Vagina (tissue), 2 donors: ENCODE measurements around the gene AGMAT.

Experiments used
- POLR2AphosphoS5 ChIP-seq, 2 donors: sonication (generic); formaldehyde crosslinking; IDR thresholded peaks; one replicate each; pipeline ENCODE4 v1.9.0; 2017; ENCODE audit warnings: antibody characterized with exemption in 2 of 2, mild to moderate bottlenecking in 2 of 2, low read depth in 1 of 2; ENCODE audit not compliant: insufficient read depth in 1 of 2
- TF ChIP-seq, protein P1 (sequence below), 3 experiments: fragments of 450-650 bp in 2 of 3; fragments of 200-600 bp in 1 of 3; sonication (generic) in 1 of 3; IDR thresholded peaks; one replicate each; pipeline ENCODE4 v1.5.1; 2017 to 2019; ENCODE audit warnings: antibody characterized with exemption in 3 of 3, mild to moderate bottlenecking in 2 of 3, moderate library complexity in 2 of 3

DNA sequence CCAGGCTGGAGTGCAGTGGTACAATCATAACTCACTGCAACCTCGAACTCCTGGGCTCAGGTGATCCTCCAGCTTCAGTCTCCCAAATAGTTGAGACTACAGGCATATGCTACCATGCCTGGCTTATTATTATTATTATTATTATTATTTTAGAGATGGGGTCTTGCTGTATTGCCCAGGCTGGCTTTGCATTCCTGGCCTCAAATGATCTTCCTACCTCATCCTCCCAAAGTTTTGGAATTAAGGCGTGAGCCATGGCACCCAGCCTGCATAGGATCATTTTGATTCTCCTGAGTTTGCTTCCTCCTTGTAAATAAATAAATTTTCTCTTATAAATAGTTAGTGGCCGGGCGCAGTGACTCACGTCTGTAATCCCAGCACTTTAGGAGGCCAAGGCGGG, 38.6 kb upstream of the AGMAT start:
- TF ChIP-seq POLR2AphosphoS5 (IDR thresholded peaks at IDR 0.05; ENCODE audit: insufficient read depth in 1 of 2, low read depth in 1 of 2) = no peak
- TF ChIP-seq, protein P1, sequence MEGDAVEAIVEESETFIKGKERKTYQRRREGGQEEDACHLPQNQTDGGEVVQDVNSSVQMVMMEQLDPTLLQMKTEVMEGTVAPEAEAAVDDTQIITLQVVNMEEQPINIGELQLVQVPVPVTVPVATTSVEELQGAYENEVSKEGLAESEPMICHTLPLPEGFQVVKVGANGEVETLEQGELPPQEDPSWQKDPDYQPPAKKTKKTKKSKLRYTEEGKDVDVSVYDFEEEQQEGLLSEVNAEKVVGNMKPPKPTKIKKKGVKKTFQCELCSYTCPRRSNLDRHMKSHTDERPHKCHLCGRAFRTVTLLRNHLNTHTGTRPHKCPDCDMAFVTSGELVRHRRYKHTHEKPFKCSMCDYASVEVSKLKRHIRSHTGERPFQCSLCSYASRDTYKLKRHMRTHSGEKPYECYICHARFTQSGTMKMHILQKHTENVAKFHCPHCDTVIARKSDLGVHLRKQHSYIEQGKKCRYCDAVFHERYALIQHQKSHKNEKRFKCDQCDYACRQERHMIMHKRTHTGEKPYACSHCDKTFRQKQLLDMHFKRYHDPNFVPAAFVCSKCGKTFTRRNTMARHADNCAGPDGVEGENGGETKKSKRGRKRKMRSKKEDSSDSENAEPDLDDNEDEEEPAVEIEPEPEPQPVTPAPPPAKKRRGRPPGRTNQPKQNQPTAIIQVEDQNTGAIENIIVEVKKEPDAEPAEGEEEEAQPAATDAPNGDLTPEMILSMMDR (IDR thresholded peaks at IDR 0.05) = no peak
